GM23248 (cell line): ENCODE data around the gene MYO5B. TPM values are rescaled to one million over a fixed set of nuclear protein-coding genes. Genes with fewer than 3 reads are reported as not detected.

ENCODE experiments used
- DNase-seq: peaks from one replicate; pipeline ENCODE4 v3.0.0-alpha.2; 2015
- H2AFZ ChIP-seq: fragments of 200-600 bp; sonication (generic); 2 replicates; pipeline ENCODE4 v1.6.1; 2016; ENCODE audit warnings: antibody characterized with exemption
- H3F3A ChIP-seq: fragments of 200-600 bp; sonication (generic); 2 replicates; pipeline ENCODE4 v1.6.1; 2016; ENCODE audit warnings: mild to moderate bottlenecking, antibody characterized with exemption, mixed run types; ENCODE audit not compliant: insufficient read depth
- H3K27ac ChIP-seq: fragments of 200-600 bp; sonication (generic); 2 replicates; pipeline ENCODE4 v1.5.1; 2016; ENCODE audit warnings: mild to moderate bottlenecking
- H3K27me3 ChIP-seq: fragments of 200-600 bp; sonication (generic); replicated peaks from 2 replicates; pipeline ENCODE4 v1.6.1; 2016; ENCODE audit warnings: mild to moderate bottlenecking; ENCODE audit not compliant: insufficient read depth
- H3K36me3 ChIP-seq: fragments of 200-600 bp; sonication (generic); 2 replicates; pipeline ENCODE4 v1.6.1; 2016; ENCODE audit warnings: low read depth, mild to moderate bottlenecking
- H3K4me1 ChIP-seq: fragments of 200-600 bp; sonication (generic); 2 replicates; pipeline ENCODE4 v1.6.1; 2016; ENCODE audit warnings: mild to moderate bottlenecking; ENCODE audit not compliant: insufficient read depth
- H3K4me2 ChIP-seq: fragments of 200-600 bp; sonication (generic); one replicate; pipeline ENCODE4 v1.6.1; 2016; ENCODE audit warnings: mild to moderate bottlenecking; ENCODE audit not compliant: unreplicated experiment
- H3K4me3 ChIP-seq: fragments of 200-600 bp; sonication (generic); 2 replicates; pipeline ENCODE4 v1.5.1; 2016; ENCODE audit warnings: mild to moderate bottlenecking
- H3K79me2 ChIP-seq: fragments of 200-600 bp; sonication (generic); 2 replicates; pipeline ENCODE4 v1.6.1; 2016; ENCODE audit warnings: mild to moderate bottlenecking; ENCODE audit not compliant: insufficient read depth
- H3K9ac ChIP-seq: fragments of 200-600 bp; sonication (generic); 2 replicates; pipeline ENCODE4 v1.6.1; 2016; ENCODE audit warnings: mild to moderate bottlenecking
- H3K9me2 ChIP-seq: fragments of 200-600 bp; sonication (generic); 2 replicates; pipeline ENCODE4 v1.6.1; 2016; ENCODE audit warnings: mixed run types, mild to moderate bottlenecking, moderate library complexity; ENCODE audit not compliant: insufficient read depth
- H3K9me3 ChIP-seq: fragments of 200-600 bp; sonication (generic); one replicate; pipeline ENCODE4 v1.6.1; 2017; ENCODE audit warnings: low read depth
- H4K20me1 ChIP-seq: fragments of 200-600 bp; sonication (generic); 2 replicates; pipeline ENCODE4 v1.6.0; 2016; ENCODE audit not compliant: insufficient read depth
- EZH2 ChIP-seq: fragments of 200-600 bp; sonication (generic); IDR thresholded peaks from 2 replicates; pipeline ENCODE4 v1.6.1; 2018; ENCODE audit warnings: antibody characterized with exemption, mild to moderate bottlenecking; ENCODE audit not compliant: insufficient read depth, poor library complexity, severe bottlenecking
- EZH2phosphoT487 ChIP-seq: fragments of 200-600 bp; sonication (generic); IDR thresholded peaks from 2 replicates; pipeline ENCODE4 v1.6.1; 2018; ENCODE audit warnings: antibody characterized with exemption, moderate library complexity, mild to moderate bottlenecking, low read depth; ENCODE audit not compliant: insufficient read depth
- WGBS, 2 experiments: methylation state at CpG; one replicate each; pipeline ENCODE4 v1.1.6; 2015 to 2017; ENCODE audit warnings: low lambda C conversion rate in 2 of 2, low coverage in 1 of 2; ENCODE audit errors: missing lambda C conversion rate in 2 of 2; 5-methylcytosine and 5-hydroxymethylcytosine counted together
- in situ Hi-C: fragments of 300-500 bp; cut with MboI; formaldehyde crosslinking; loops from 2 replicates; pipeline ENCODE4 v1.15.0; 2020
- polyA plus RNA-seq: library from polyadenylated mRNA; unstranded; fragments of >200 nt; fragmentation: Nextera tagmentation; extraction: Ambion mirVana; gene quantifications from 2 replicates; pipeline ENCODE4 v1.2.1, GENCODE V29; 2016
- total RNA-seq: library from RNA; depleted of rRNA; stranded (reverse); fragments of >200 nt; shearing (Covaris generic); gene quantifications from 2 replicates; pipeline ENCODE4 v1.2.3, GENCODE V29; 2014

The MYO5B gene
- total and polyA plus RNA-seq, 2 experiments from 2014 or later, result 0.03 TPM; not detected in 1

GRCh38 chr18:50057009-50057408, 137.9 kb downstream of the MYO5B start:
- no peaks in the 10 kb centered on the region for H3K79me2 ChIP-seq
- no peaks in the 10 kb centered on the region for H3F3A ChIP-seq
- in situ Hi-C loops, result no loop called here
- no peak for TF ChIP-seq EZH2
- no peak for TF ChIP-seq EZH2phosphoT487
- H3K9ac ChIP-seq, result no peak overlapping the region
- H3K4me1 ChIP-seq, result no peaks in the 10 kb centered on the region
- no peaks in the 10 kb centered on the region for H3K36me3 ChIP-seq
- 0 out of 2 replicates have a peak, but pooled peaks cover 3% of the 10 kb centered on the region for H3K27me3 ChIP-seq
- no peak overlapping the region for H3K4me3 ChIP-seq
- H3K9me3 ChIP-seq, result no peaks in the 10 kb centered on the region
- no peak for DNase-seq
- no peak overlapping the region for H3K4me2 ChIP-seq
- no peak overlapping the region for H2AFZ ChIP-seq
- H4K20me1 ChIP-seq, result no peaks in the 10 kb centered on the region
- H3K9me2 ChIP-seq, result no peaks in the 10 kb centered on the region
- H3K27ac ChIP-seq, result no peak overlapping the region

GRCh38 chr18:50056185-50056584, 138.8 kb downstream of the MYO5B start:
- H3K36me3 ChIP-seq, result no peaks in the 10 kb centered on the region
- no peak overlapping the region for H3K4me2 ChIP-seq
- no peaks in the 10 kb centered on the region for H3K9me3 ChIP-seq
- no peak overlapping the region for H3K4me3 ChIP-seq
- H3K79me2 ChIP-seq, result no peaks in the 10 kb centered on the region
- no peak overlapping the region for H2AFZ ChIP-seq
- no peak overlapping the region for H3K9ac ChIP-seq
- in situ Hi-C loops, result no loop called here
- no peaks in the 10 kb centered on the region for H3K9me2 ChIP-seq
- no peak for DNase-seq
- WGBS, 2 experiments, result 15 to 30% methylated on average over 1 of the region's 1 CpG
- H3K27me3 ChIP-seq, result 0 out of 2 replicates have a peak, but pooled peaks cover 3% of the 10 kb centered on the region
- H3K27ac ChIP-seq, result no peak overlapping the region
- no peaks in the 10 kb centered on the region for H3F3A ChIP-seq
- H4K20me1 ChIP-seq, result no peaks in the 10 kb centered on the region
- H3K4me1 ChIP-seq, result no peaks in the 10 kb centered on the region
- no peak for TF ChIP-seq EZH2phosphoT487

- H3K9me2 ChIP-seq, result no peaks in the 10 kb centered on the region
- no peak overlapping the region for H3K4me2 ChIP-seq
- H3K27ac ChIP-seq, result no peak overlapping the region
- no peak overlapping the region for H3K4me3 ChIP-seq
- no peaks in the 10 kb centered on the region for H3K4me1 ChIP-seq
- no peaks in the 10 kb centered on the region for H3K9me3 ChIP-seq
- H3K9ac ChIP-seq, result no peak overlapping the region
- no peaks in the 10 kb centered on the region for H4K20me1 ChIP-seq
- no peaks in the 10 kb centered on the region for H3K36me3 ChIP-seq
- no peaks in the 10 kb centered on the region for H3K79me2 ChIP-seq
- DNase-seq, result no peak
- no peaks in the 10 kb centered on the region for H3F3A ChIP-seq
- in situ Hi-C loops, result no loop called here
- no peak overlapping the region for H2AFZ ChIP-seq
- 44 to 48% methylated on average over 4 of the region's 4 CpGs for WGBS, 2 experiments
- H3K27me3 ChIP-seq, result no peaks in the 10 kb centered on the region
- TF ChIP-seq EZH2phosphoT487, result no peak
- TF ChIP-seq EZH2, result no peak
These were observed 139.5 kb downstream of the MYO5B start for GRCh38 chr18:50055488-50055887.

- DNase-seq, result no peak
- Histone ChIP-seq H3K27ac (no peak overlapping the region), H4K20me1 (no peaks in the 10 kb centered on the region), H2AFZ (no peak overlapping the region), H3K36me3 (no peaks in the 10 kb centered on the region), H3K9me3 (no peaks in the 10 kb centered on the region), H3K4me3 (no peak overlapping the region), H3K79me2 (no peaks in the 10 kb centered on the region), H3K27me3 (no peaks in the 10 kb centered on the region), H3K9ac (no peak overlapping the region), H3F3A (no peaks in the 10 kb centered on the region), H3K4me2 (no peak overlapping the region), H3K9me2 (no peaks in the 10 kb centered on the region), H3K4me1 (no peaks in the 10 kb centered on the region)
- no peak for TF ChIP-seq EZH2phosphoT487
- TF ChIP-seq EZH2, result no peak
- WGBS, 2 experiments, result 13 to 19% methylated on average over 5 of the region's 5 CpGs
- in situ Hi-C loops, result no loop called here
These were observed 141.8 kb downstream of the MYO5B start for GRCh38 chr18:50053111-50053510.

- Histone ChIP-seq H3K79me2 (no peaks in the 10 kb centered on the region), H3K27me3 (no peaks in the 10 kb centered on the region), H3K4me2 (no peak overlapping the region), H3K9me3 (no peaks in the 10 kb centered on the region), H4K20me1 (no peaks in the 10 kb centered on the region), H3K36me3 (no peaks in the 10 kb centered on the region), H3K4me1 (no peaks in the 10 kb centered on the region), H3F3A (no peaks in the 10 kb centered on the region), H3K9ac (no peak overlapping the region), H2AFZ (no peak overlapping the region), H3K4me3 (no peak overlapping the region), H3K27ac (no peak overlapping the region), H3K9me2 (no peaks in the 10 kb centered on the region)
- DNase-seq, result peak; percentile 5
- in situ Hi-C loops, result no loop called here
- no peak for TF ChIP-seq EZH2phosphoT487
These were observed 143.7 kb downstream of the MYO5B start for GRCh38 chr18:50051288-50051687.
